Endothelial cell (in vitro differentiated cells): Measurements from ENCODE around the gene FRAT1. TPM values are rescaled to one million over a fixed set of nuclear protein-coding genes. Genes with fewer than 3 reads are reported as not detected.

Source experiments
- total RNA-seq: library from RNA; stranded (reverse); fragmentation: NEBNext Ultra II Directional; extraction: Animal tissue kit (Norgen Biotek cat#: 25700); gene quantifications from one replicate; pipeline ENCODE4 v1.2.1, GENCODE V29; 2021; ENCODE audit not compliant: unreplicated experiment

Gene FRAT1
- total RNA-seq, 1 donor from 2014 or later = 8.0 TPM

Other genes with a start within 250 kb of the FRAT1 start
- 0.54 TPM for gene SLIT1, start 133.3 kb upstream of the FRAT1 start, total RNA-seq
- gene ARHGAP19, start 26.6 kb upstream of the FRAT1 start, total RNA-seq = 19.8 TPM
- gene FRAT2, start 15.5 kb downstream of the FRAT1 start, total RNA-seq = 25.6 TPM
- gene RRP12, start 82.1 kb downstream of the FRAT1 start, total RNA-seq = 19.5 TPM
- gene PGAM1, start 106.9 kb downstream of the FRAT1 start, total RNA-seq = 291 TPM
- gene EXOSC1, start 126.7 kb downstream of the FRAT1 start, total RNA-seq = 36.0 TPM
- 45.0 TPM for gene ZDHHC16, start 126.9 kb downstream of the FRAT1 start, total RNA-seq
- gene MMS19, start 179.2 kb downstream of the FRAT1 start, total RNA-seq = 127 TPM
- gene UBTD1, start 179.7 kb downstream of the FRAT1 start, total RNA-seq = 78.0 TPM